Fibroblast of skin of left biceps (primary cell): ENCODE data around the gene CALCA.

Source experiments
- DNase-seq, 2 experiments: peaks; one replicate each; pipeline ENCODE4 v3.0.0-alpha.2; 2013; ENCODE audit warnings: low read depth in 2 of 2

The CALCA gene

DNA sequence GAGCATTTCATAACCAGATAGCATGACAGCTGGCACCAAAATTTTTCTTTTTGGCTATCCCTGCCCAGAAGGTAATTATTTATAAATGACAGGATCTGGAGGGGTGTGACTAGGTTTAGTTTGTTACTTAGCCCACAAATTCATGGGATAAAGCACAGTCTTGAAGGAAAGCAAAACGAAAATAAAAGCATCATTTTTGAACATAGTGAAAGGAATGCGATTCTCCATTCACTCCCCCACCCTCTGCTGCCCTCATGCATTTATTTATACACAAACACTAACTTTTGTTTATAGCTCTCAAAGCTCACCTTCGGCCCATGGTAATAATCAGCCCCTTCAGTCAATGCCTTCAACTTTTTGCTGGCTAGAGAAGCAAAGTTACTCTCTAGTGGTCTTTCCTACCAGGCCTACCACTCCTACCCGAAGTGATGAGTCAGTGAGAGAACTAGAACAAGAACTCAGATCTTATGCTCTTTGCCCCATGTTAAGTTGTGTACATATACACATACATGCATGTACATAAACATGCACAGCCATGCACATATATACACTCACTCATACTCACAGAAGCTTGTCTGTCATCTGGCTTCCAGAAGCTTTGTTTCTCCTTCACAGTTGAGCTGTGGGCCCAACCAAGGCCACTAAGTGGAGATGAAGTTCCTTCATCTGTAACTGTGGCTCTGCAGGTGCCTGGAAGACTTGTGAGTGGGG lies 22.6 kb downstream of the CALCA start:
- DNase-seq: no peak

DNA sequence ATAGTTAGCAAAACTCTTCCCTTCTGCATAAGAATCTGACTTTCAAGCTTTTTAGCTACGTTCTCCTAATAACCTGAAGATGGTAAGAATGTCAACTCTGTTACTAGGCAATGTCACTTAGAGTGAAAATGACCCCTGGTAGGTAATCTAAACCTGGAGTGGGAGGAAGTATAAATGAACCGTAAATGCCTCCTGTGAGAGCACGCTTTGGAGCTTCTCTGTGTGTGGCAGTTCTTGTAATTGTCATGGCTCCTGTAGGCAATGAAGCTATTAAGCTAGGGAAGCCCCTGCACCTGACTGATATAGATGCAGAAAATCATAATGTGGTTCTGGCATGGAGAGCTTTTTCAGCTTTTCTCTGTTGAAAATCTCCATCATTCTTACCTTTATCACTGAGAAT lies 29.4 kb downstream of the CALCA start:
- no peak for DNase-seq

DNA sequence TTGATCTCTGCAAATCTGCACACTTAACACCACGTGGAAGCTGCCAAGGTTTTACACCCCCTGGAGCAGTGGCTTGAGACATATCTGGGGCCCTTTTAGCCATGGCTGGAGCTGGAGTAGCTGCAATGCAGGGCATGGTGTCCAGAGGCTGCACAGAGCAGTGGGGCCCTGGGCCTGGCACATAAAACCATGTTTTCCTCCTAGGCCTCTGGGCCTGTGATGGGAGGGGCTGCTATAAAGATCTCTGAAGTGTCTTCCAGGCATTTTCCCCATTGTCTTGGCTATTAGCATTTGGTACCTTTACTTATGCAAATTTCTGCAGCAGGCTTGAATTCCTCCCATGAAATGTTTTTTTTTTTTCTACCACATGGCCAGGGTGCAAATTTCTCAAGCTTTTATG lies 33.2 kb downstream of the CALCA start:
- no peak for DNase-seq

DNA sequence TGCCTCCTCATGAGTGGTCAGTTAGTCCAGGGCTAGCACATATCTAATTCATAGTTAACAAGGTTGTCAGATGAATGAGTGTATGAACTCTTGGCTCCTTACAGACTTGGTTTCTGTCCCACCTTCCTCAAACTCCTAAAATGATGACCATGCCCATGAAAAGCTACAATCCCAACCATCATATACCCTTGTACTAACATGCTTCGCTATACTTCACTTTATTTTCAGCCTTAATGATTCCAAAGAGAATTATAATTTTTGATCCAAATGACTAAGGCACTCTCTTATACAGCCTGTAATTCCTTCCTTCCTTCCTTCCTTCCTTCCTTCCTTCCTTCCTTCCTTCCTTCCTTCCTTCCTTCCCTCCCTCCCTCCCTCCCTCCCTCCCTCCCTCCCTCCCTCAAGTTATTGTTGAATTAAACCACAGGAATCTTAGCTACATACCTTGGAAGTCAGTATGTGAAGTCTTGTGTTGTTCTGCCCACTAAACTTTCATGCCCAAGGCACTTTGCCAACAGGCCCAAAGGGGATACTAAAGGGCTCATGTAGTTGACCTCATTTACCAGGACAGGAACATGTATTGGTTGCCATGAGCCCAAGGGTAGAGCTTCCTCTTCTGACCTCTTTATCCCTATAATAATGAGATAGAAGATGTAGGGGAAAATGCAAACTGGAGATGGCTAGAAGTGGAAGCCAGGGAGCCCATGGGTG lies 37.4 kb downstream of the CALCA start:
- DNase-seq: no peak

DNA sequence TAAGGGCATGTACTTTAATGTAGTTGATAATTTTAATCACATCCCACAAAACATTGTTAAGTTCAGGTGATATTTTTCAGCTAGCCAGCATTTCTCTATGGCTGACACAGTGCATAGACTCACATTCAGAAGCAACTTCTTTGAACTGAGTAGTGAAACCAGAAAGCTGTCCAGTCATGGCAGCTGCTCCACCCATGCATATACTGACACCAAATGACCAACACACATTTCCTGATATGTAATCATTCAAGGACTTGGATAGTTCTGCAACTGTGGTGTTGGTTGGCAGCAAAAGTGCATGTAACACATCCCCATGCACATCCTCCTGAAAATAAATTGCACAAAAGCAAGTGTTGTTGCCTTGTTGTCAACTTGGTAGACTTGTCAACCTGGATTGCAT lies 39.7 kb downstream of the CALCA start:
- DNase-seq: no peak

DNA sequence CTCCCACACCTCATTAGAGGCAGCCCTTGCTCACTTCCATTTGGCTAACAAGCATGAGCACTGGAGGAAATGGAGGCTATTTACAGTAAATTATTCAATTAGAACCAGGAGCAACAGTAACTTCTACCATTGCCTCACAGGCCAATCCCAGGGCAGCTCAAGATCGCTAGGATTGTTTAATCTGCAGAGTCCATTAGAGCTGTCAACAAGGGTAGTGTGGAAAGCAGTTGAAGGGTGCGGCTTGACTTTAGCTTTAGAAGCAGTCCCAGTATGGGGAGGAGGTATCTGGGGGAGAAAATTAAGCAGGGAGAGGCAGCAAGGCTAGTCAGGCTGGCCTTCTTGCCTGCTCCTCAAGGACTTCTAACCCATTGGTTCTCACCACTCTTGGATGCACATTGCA lies 41.8 kb downstream of the CALCA start:
- DNase-seq: no peak

DNA sequence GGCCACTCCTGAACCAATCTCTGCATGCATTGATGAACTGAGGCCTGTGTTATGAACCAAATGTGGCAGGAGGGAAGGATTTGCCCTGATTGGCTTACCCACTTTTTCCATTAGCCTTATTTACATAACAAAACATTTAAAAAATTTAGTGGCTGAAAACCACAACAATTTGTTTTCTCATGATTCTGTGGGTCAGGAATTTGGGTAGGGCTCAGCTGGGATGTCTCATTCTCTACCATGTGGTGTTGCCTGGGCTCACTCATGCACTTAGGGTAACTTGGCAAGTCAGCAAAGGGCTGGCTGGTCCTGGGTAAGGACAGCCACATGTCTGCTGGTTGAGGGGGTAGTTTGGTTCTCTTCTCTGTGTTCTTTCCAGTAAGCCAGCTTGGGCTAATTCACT lies 45.0 kb downstream of the CALCA start:
- DNase-seq: no peak

DNA sequence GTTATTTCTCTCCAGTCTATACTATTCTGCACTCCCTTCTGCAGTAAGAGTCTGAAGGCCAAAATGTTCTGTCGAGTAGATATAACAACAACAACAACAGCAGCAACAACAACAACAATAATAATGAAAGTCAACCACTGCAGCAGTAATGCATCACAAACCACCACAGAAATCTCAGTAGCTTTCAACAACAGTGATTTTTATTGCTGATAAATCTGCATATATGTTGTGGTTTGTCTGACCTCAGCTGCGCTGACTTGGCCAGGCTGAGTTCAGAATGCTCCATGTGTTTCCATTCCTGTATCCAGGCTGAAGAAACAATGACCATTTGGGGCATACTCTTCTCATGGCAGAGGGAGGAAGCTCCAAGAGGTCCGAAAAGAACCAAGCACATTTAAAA lies 47.8 kb downstream of the CALCA start:
- DNase-seq: no peak
